Uterus (tissue), 4 donors: Measurements from ENCODE around the gene CXXC1. TPM values are rescaled to one million over a fixed set of nuclear protein-coding genes. Genes with fewer than 3 reads are reported as not detected.

Experiments used
- DNase-seq, 2 donors: peaks; one replicate each; pipeline ENCODE4 v3.0.0-alpha.2; 2019 to 2020
- H3K27ac ChIP-seq, 2 donors: fragments of 200-600 bp; sonication (generic); 1 replicate in 1 of 2; 2 replicates in 1 of 2; pipeline ENCODE4 v1.5.1; 2016 to 2018
- H3K27me3 ChIP-seq, 2 donors: fragments of 200-600 bp; sonication (generic); one replicate each; pipeline ENCODE4 v1.5.1; 2018 to 2019; ENCODE audit warnings: control low read depth in 1 of 2
- H3K36me3 ChIP-seq, 2 donors: fragments of 200-600 bp; sonication (generic); one replicate each; pipeline ENCODE4 v1.5.1; 2019; ENCODE audit warnings: control low read depth in 1 of 2
- H3K4me1 ChIP-seq, 2 donors: fragments of 200-600 bp; sonication (generic); one replicate each; pipeline ENCODE4 v1.5.1; 2018 to 2019; ENCODE audit warnings: control low read depth in 1 of 2
- H3K4me3 ChIP-seq, 2 donors: fragments of 200-600 bp; sonication (generic); 1 replicate in 1 of 2; 2 replicates in 1 of 2; pipeline ENCODE4 v1.5.1; 2018 to 2019; ENCODE audit warnings: mild to moderate bottlenecking in 1 of 2
- H3K9me3 ChIP-seq, 2 donors: fragments of 200-600 bp; sonication (generic); one replicate each; pipeline ENCODE4 v1.5.1; 2019; ENCODE audit warnings: control low read depth in 1 of 2
- CTCF ChIP-seq, 4 experiments: fragments of 200-600 bp in 2 of 4; fragments of 450-650 bp in 2 of 4; sonication (generic) in 2 of 4; IDR thresholded peaks; one replicate each; pipeline ENCODE4 v1.5.1; 2016 to 2019; ENCODE audit warnings: antibody characterized with exemption in 4 of 4, mild to moderate bottlenecking in 2 of 4, moderate library complexity in 1 of 4
- POLR2A ChIP-seq, 2 donors: fragments of 450-650 bp; IDR thresholded peaks; one replicate each; pipeline ENCODE4 v1.6.1; 2016; ENCODE audit warnings: antibody characterized with exemption in 2 of 2, mild to moderate bottlenecking in 1 of 2, moderate library complexity in 1 of 2
- intact Hi-C: fragments of 100-400 bp; cut with DNase I; formaldehyde crosslinking; loops from one replicate; pipeline ENCODE4 v1.15.1; 2023; ENCODE audit warnings: low total_unique reads
- total RNA-seq, 4 donors: library from RNA; depleted of rRNA in 3 of 4; stranded (reverse); fragments of >200 nt in 3 of 4; gene quantifications; one replicate each; pipeline versions ENCODE4 v1.1.0 to v1.2.4, GENCODE V29; 2014 to 2023
- donor health status: DM: yes; HTN: yes; CAD: no.

CXXC1 gene
- total RNA-seq, 4 donors from 2014 or later = 54.1 to 85.1 (median 70.4) TPM

GRCh38 chr18:50320719-50321118 lies 33.2 kb upstream of the CXXC1 start:
- TF ChIP-seq CTCF (IDR thresholded peaks at IDR 0.05) (no peak), POLR2A (IDR thresholded peaks at IDR 0.05) (no peak)
- H3K27ac ChIP-seq = no peak overlapping the region
- no peaks in the 10 kb centered on the region for H3K27me3 ChIP-seq
- no peaks in the 10 kb centered on the region for H3K36me3 ChIP-seq
- no peak for DNase-seq
- H3K9me3 ChIP-seq = no peaks in the 10 kb centered on the region
- intact Hi-C loops = no loop called here
- no peaks in the 10 kb centered on the region for H3K4me1 ChIP-seq
- H3K4me3 ChIP-seq = no peak overlapping the region

GRCh38 chr18:50315100-50315871 lies 27.8 kb upstream of the CXXC1 start:
- Histone ChIP-seq H3K4me3 (no peak overlapping the region), H3K27ac (no peak overlapping the region), H3K36me3 (no peaks in the 10 kb centered on the region), H3K4me1 (no peaks in the 10 kb centered on the region), H3K9me3 (no peaks in the 10 kb centered on the region), H3K27me3 (no peaks in the 10 kb centered on the region)
- TF ChIP-seq POLR2A (IDR thresholded peaks at IDR 0.05) (no peak), CTCF (IDR thresholded peaks at IDR 0.05) (no peak)
- no peak for DNase-seq
- intact Hi-C loops = no loop called here

GRCh38 chr18:50313873-50314460 lies 26.5 kb upstream of the CXXC1 start:
- H3K9me3 ChIP-seq = no peaks in the 10 kb centered on the region
- H3K4me3 ChIP-seq = no peak overlapping the region
- intact Hi-C loops = no loop called here
- H3K36me3 ChIP-seq = no peaks in the 10 kb centered on the region
- no peak overlapping the region for H3K27ac ChIP-seq
- no peak for TF ChIP-seq CTCF (IDR thresholded peaks at IDR 0.05)
- DNase-seq = no peak
- no peaks in the 10 kb centered on the region for H3K27me3 ChIP-seq
- no peaks in the 10 kb centered on the region for H3K4me1 ChIP-seq

- intact Hi-C loops = no loop called here
- TF ChIP-seq POLR2A (IDR thresholded peaks at IDR 0.05) (no peak), CTCF (IDR thresholded peaks at IDR 0.05) (no peak)
- H3K27ac ChIP-seq = no peak overlapping the region
Measured at GRCh38 chr18:50313031-50313607, 25.6 kb upstream of the CXXC1 start.

More at GRCh38 chr18:50313031-50313607, 25.6 kb upstream of the CXXC1 start:
- Histone ChIP-seq H3K27me3 (no peaks in the 10 kb centered on the region), H3K4me3 (no peak overlapping the region), H3K36me3 (no peaks in the 10 kb centered on the region), H3K4me1 (no peaks in the 10 kb centered on the region), H3K9me3 (no peaks in the 10 kb centered on the region)
- no peak for DNase-seq
